ENCODE data around the gene LRFN4. TPM values are rescaled to one million over a fixed set of nuclear protein-coding genes. Genes with fewer than 3 reads are reported as not detected.

LRFN4 gene
- total and polyA plus RNA-seq, 2 donors (not counting 3 experiments of a cell fraction or from before 2014, with no cell fraction given) = 22.3 to 37.4 TPM

DNA sequence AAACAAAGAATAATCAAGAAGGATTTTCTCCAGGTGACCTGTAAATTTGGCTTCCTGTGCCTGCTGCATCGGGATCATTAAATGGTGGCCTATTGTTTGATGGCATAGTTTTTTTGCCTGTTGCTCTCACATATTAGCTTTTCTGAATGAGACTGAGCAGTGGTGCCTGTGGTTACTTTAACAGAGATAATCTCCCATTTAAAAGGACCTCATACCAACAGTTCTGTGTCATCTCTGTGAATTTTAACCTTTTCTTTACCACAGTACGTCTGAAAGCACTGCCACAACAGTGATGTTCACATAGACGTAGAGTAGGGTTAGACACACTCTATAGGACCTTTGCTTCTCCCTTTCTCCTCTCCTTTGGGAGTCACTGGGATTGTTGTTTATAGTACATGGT, 36.5 kb upstream of the LRFN4 start:
- peaks cover 7% of the 10 kb centered on the region for H3K4me1 ChIP-seq (ENCODE audit: control insufficient read depth, extremely low read depth, insufficient read depth, low read length)
- no peak overlapping the region for H3K27ac ChIP-seq (ENCODE audit: insufficient read depth, low read depth, low read length)
- no peaks in the 10 kb centered on the region for H3K9me3 ChIP-seq (replicated peaks; ENCODE audit: control insufficient read depth, insufficient read depth, low read length)
- H3K4me2 ChIP-seq (ENCODE audit: insufficient read depth, low read length) = no peak overlapping the region
- dilution Hi-C loops (cut with MboI; ENCODE audit: extremely low pct_ligation_motif_present, low sequenced_read_pairs) (no loop called here), intact Hi-C loops (cut with micrococcal nuclease) (no loop called here)
- H3K4me3 ChIP-seq (replicated peaks in 1 of 3; ENCODE audit: insufficient read depth in 1 of 3, low read depth in 1 of 3, low read length in 3 of 3) = no peak overlapping the region
- H3K9me1 ChIP-seq (replicated peaks; ENCODE audit: control insufficient read depth, extremely low read depth, insufficient read depth, low read length) = no peaks in the 10 kb centered on the region
- no TSS peak for BruUV-seq (replicated peaks)
- no peaks in the 10 kb centered on the region for H3K36me3 ChIP-seq (ENCODE audit: control insufficient read depth in 2 of 2, extremely low read depth in 1 of 2, insufficient read depth in 2 of 2, low read length in 2 of 2)
- H3K27me3 ChIP-seq (ENCODE audit: control insufficient read depth in 2 of 2, insufficient read depth in 2 of 2, low read length in 2 of 2) = no peaks in the 10 kb centered on the region
- FAIRE-seq (no peak), DNase-seq (ENCODE audit: low read depth, low spot score) (no peak)
- no peaks in the 10 kb centered on the region for H4K20me1 ChIP-seq (replicated peaks; ENCODE audit: control insufficient read depth, extremely low read depth, insufficient read depth, low read length)
- no peak overlapping the region for H3K9ac ChIP-seq (replicated peaks; ENCODE audit: extremely low read depth, insufficient read depth, low read length)
- ChIA-PET POLR2A (no interaction called here), CTCF (interaction anchor here (1.1 to 1.2 kb wide), 2 partner anchors 14 to 134 kb away, joined by 3 to 4 read pairs; no protein-coding TSS in a partner anchor)
- H2AFZ ChIP-seq (ENCODE audit: low read depth, low read length) = no peak overlapping the region
- no peaks in the 10 kb centered on the region for H3K79me2 ChIP-seq (ENCODE audit: control insufficient read depth, insufficient read depth, low read length)
- no peak for TF ChIP-seq MYC (IDR thresholded peaks at IDR 0.05; ENCODE audit: low read depth, low read length)
- no peak for TF ChIP-seq GATA2 (IDR thresholded peaks at IDR 0.05; ENCODE audit: insufficient read depth, insufficient read length, low read depth, low read length)
- no peak for TF ChIP-seq JUN (IDR thresholded peaks at IDR 0.05; ENCODE audit: borderline replicate concordance, insufficient read depth, insufficient read length, low read depth)
- TF ChIP-seq EZH2 (IDR thresholded peaks at IDR 0.05; ENCODE audit: borderline replicate concordance, low read depth, low read length, severe bottlenecking) = no peak
- TF ChIP-seq POLR2AphosphoS5 (IDR thresholded peaks at IDR 0.05; ENCODE audit: insufficient read depth, low read depth, low read length) = no peak
- TF ChIP-seq FOS (IDR thresholded peaks at IDR 0.05; ENCODE audit: borderline replicate concordance, insufficient read depth, low read length) = no peak
- TF ChIP-seq, protein P1, sequence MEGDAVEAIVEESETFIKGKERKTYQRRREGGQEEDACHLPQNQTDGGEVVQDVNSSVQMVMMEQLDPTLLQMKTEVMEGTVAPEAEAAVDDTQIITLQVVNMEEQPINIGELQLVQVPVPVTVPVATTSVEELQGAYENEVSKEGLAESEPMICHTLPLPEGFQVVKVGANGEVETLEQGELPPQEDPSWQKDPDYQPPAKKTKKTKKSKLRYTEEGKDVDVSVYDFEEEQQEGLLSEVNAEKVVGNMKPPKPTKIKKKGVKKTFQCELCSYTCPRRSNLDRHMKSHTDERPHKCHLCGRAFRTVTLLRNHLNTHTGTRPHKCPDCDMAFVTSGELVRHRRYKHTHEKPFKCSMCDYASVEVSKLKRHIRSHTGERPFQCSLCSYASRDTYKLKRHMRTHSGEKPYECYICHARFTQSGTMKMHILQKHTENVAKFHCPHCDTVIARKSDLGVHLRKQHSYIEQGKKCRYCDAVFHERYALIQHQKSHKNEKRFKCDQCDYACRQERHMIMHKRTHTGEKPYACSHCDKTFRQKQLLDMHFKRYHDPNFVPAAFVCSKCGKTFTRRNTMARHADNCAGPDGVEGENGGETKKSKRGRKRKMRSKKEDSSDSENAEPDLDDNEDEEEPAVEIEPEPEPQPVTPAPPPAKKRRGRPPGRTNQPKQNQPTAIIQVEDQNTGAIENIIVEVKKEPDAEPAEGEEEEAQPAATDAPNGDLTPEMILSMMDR (IDR thresholded peaks at IDR 0.05; ENCODE audit: extremely low read depth in 1 of 2, insufficient read depth in 1 of 2, low read depth in 1 of 2, low read length in 2 of 2) = no peak
- TF ChIP-seq, protein P2, sequence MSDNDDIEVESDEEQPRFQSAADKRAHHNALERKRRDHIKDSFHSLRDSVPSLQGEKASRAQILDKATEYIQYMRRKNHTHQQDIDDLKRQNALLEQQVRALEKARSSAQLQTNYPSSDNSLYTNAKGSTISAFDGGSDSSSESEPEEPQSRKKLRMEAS (IDR thresholded peaks at IDR 0.05; ENCODE audit: insufficient read depth, insufficient read length) = no peak
- TF ChIP-seq POLR2A (IDR thresholded peaks at IDR 0.05; ENCODE audit: low read depth, low read length) = no peak
